Activated T-cell treated with anti-CD3 and anti-CD28 coated beads, Interleukin-2, amount 50 U/mL, for 1 hour (primary cell): ENCODE data around the gene C1QTNF5.
"Not testable (repeated sequence)": the region's sequence is repeated elsewhere in the genome, so short reads cannot be mapped to it uniquely, and the experiment has no call there.

ENCODE experiments used
- DNase-seq: peaks from one replicate; pipeline ENCODE4 v3.0.0-alpha.2; 2020

The C1QTNF5 gene

GRCh38 chr11:119340335-119341221 is at the start of gene C1QTNF5:
Gene C1QTNF5 (minus strand): TSS chr11:119340883. CDS start chr11:119340397, 486 bp downstream.
- no peak for DNase-seq

- DNase-seq: no peak
These were observed 49.0 kb upstream of the C1QTNF5 start for GRCh38 chr11:119389611-119390254.

- DNase-seq: no peak
These were observed 47.4 kb upstream of the C1QTNF5 start for GRCh38 chr11:119388103-119388502.

- DNase-seq: no peak
These were observed 43.6 kb upstream of the C1QTNF5 start for GRCh38 chr11:119384332-119384731.

GRCh38 chr11:119382513-119382912 is 41.8 kb upstream of the C1QTNF5 start:
- not testable (repeated sequence) for DNase-seq

GRCh38 chr11:119382101-119382500 is 41.4 kb upstream of the C1QTNF5 start:
- DNase-seq: no peak

- peak; percentile 100 for DNase-seq
These were observed 40.7 kb upstream of the C1QTNF5 start, which contains the start of gene USP2 for GRCh38 chr11:119381181-119381988. Gene USP2 (minus strand): TSS chr11:119381690. CDS start chr11:119373480, 8,210 bp downstream.

GRCh38 chr11:119380827-119381180 is 40.1 kb upstream of the C1QTNF5 start:
- no peak for DNase-seq

- no peak for DNase-seq
These were observed 39.6 kb upstream of the C1QTNF5 start for GRCh38 chr11:119380160-119380826.

GRCh38 chr11:119378851-119379465 is 38.3 kb upstream of the C1QTNF5 start:
- no peak for DNase-seq

- no peak for DNase-seq
These were observed 37.4 kb upstream of the C1QTNF5 start for GRCh38 chr11:119377961-119378667.

- DNase-seq: no peak
These were observed 36.6 kb upstream of the C1QTNF5 start for GRCh38 chr11:119377112-119377901.

GRCh38 chr11:119376197-119376847 is 35.6 kb upstream of the C1QTNF5 start:
- no peak for DNase-seq

- DNase-seq: no peak
These were observed 34.9 kb upstream of the C1QTNF5 start for GRCh38 chr11:119375337-119376196.

- DNase-seq: no peak
These were observed 34.1 kb upstream of the C1QTNF5 start for GRCh38 chr11:119374632-119375336.

GRCh38 chr11:119373921-119374631 is 33.4 kb upstream of the C1QTNF5 start:
- peak; percentile 53 for DNase-seq

GRCh38 chr11:119373059-119373920 is 32.6 kb upstream of the C1QTNF5 start:
- no peak for DNase-seq
